HCT116 (cell line): ENCODE measurements around the gene NPHP3. TPM values are rescaled to one million over a fixed set of nuclear protein-coding genes. Genes with fewer than 3 reads are reported as not detected.

Experiments
- ATAC-seq: fragments of 200-7000 bp; cut with Tn5 transposase; 2 replicates; pipeline ENCODE4 v1.9.1; 2020; ENCODE audit warnings: mild to moderate bottlenecking, moderate library complexity
- BruUV-seq: library from RNA; stranded (reverse); fragments of 400-500 nt; replicated peaks from 2 replicates; lab custom pipeline; 2021; lab: Mats Ljungman, UMichigan
- CTCF ChIA-PET: fragments of 300-600 bp; sonication (Branson Sonifier 250); formaldehyde crosslinking; loops from one replicate; lab custom pipeline; 2021; ENCODE audit warnings: antibody characterized with exemption; lab: Charles Lee
- POLR2A ChIA-PET: fragments of 300-600, 350-600 bp; sonication (Branson Sonifier 250); formaldehyde crosslinking; loops from one replicate; lab custom pipeline; 2021; ENCODE audit warnings: antibody characterized with exemption; lab: Charles Lee
- RAD21 ChIA-PET, 2 experiments: fragments of 300-600 bp; sonication (Branson Sonifier 250); formaldehyde crosslinking; loops; one replicate each; lab custom pipeline; 2023; ENCODE audit warnings: low total read pairs in 2 of 2; ENCODE audit not compliant: uncharacterized antibody in 2 of 2, unreplicated experiment in 2 of 2, low non-redundant PET in 1 of 2; lab: Charles Lee
- DNase-seq: peaks from one replicate; pipeline ENCODE4 v3.0.0-alpha.2; 2010; ENCODE audit warnings: low read depth, low spot score
- H2AFZ ChIP-seq: fragments of 200-600 bp; shearing (Covaris generic), sonication (generic); 2 replicates; pipeline ENCODE4 v1.6.1; 2017; ENCODE audit warnings: low read depth, mixed run types, mixed read lengths, antibody characterized with exemption, low read length; ENCODE audit not compliant: poor library complexity, severe bottlenecking
- H3K27ac ChIP-seq: 2 replicates; pipeline ENCODE4 v1.5.1; 2012; ENCODE audit warnings: low read depth, low read length
- H3K27me3 ChIP-seq: fragments of 200-600 bp; sonication (generic); 2 replicates; pipeline ENCODE4 v1.6.1; 2016; ENCODE audit warnings: mixed run types, low read length, mixed read lengths; ENCODE audit not compliant: insufficient read depth
- H3K36me3 ChIP-seq, 2 experiments: fragments of 200-500 bp in 1 of 2; fragments of 200-600 bp in 1 of 2; sonication (Bioruptor generic) in 1 of 2; sonication (generic) in 1 of 2; 2 replicates each; pipeline versions ENCODE4 v1.5.1 to v1.6.1; 2014 to 2016; ENCODE audit warnings: low read length in 2 of 2, inconsistent platforms in 1 of 2, mixed read lengths in 1 of 2, mixed run types in 1 of 2; ENCODE audit not compliant: insufficient read depth in 2 of 2, control insufficient read depth in 1 of 2
- H3K4me1 ChIP-seq, 2 experiments: fragments of 200-600 bp in 1 of 2; sonication (generic) in 1 of 2; 2 replicates each; pipeline versions ENCODE4 v1.5.1 to v1.6.1; 2012 to 2017; ENCODE audit warnings: low read length in 2 of 2, inconsistent platforms in 1 of 2, mild to moderate bottlenecking in 1 of 2, mixed read lengths in 1 of 2, mixed run types in 1 of 2, moderate library complexity in 1 of 2; ENCODE audit not compliant: insufficient read depth in 2 of 2, control insufficient read depth in 1 of 2
- H3K4me2 ChIP-seq: fragments of 200-600 bp; sonication (generic); 2 replicates; pipeline ENCODE4 v1.6.1; 2017; ENCODE audit warnings: mixed run types, low read length, mixed read lengths
- H3K4me3 ChIP-seq, 2 experiments: fragments of 200-600 bp in 1 of 2; sonication (generic) in 1 of 2; replicated peaks in 1 of 2; 2 replicates each; pipeline ENCODE4 v1.5.1; 2011 to 2016; ENCODE audit warnings: low read length in 2 of 2, control low read depth in 1 of 2, low read depth in 1 of 2, mild to moderate bottlenecking in 1 of 2, mixed read lengths in 1 of 2, mixed run types in 1 of 2
- H3K79me2 ChIP-seq: fragments of 200-600 bp; sonication (generic); 2 replicates; pipeline ENCODE4 v1.6.1; 2017; ENCODE audit warnings: mild to moderate bottlenecking, mixed run types, low read length, moderate library complexity, mixed read lengths; ENCODE audit not compliant: insufficient read depth
- H3K9ac ChIP-seq: fragments of 200-600 bp; sonication (generic); 2 replicates; pipeline ENCODE4 v1.6.1; 2016; ENCODE audit warnings: low read length, mixed read lengths
- H3K9me2 ChIP-seq: fragments of 200-600 bp; sonication (generic), shearing (Covaris generic); 2 replicates; pipeline ENCODE4 v1.6.1; 2017; ENCODE audit warnings: mixed run types, mild to moderate bottlenecking, moderate library complexity; ENCODE audit not compliant: insufficient read depth
- H3K9me3 ChIP-seq, 2 experiments: fragments of 200-500 bp in 1 of 2; fragments of 200-600 bp in 1 of 2; sonication (Bioruptor generic) in 1 of 2; sonication (generic) in 1 of 2; 2 replicates each; pipeline ENCODE4 v1.6.1; 2014 to 2017; ENCODE audit warnings: low read length in 2 of 2, mixed read lengths in 2 of 2, inconsistent platforms in 1 of 2, low read depth in 1 of 2, mild to moderate bottlenecking in 1 of 2, mixed run types in 1 of 2, moderate library complexity in 1 of 2; ENCODE audit not compliant: control insufficient read depth in 1 of 2, insufficient read depth in 1 of 2
- H4K20me1 ChIP-seq: fragments of 200-600 bp; sonication (generic), shearing (Covaris generic); 2 replicates; pipeline ENCODE4 v1.6.1; 2017; ENCODE audit warnings: mixed run types, mild to moderate bottlenecking, moderate library complexity; ENCODE audit not compliant: insufficient read depth
- ATF3 ChIP-seq: IDR thresholded peaks from 2 replicates; pipeline ENCODE4 v1.6.1; 2012
- EGR1 ChIP-seq: IDR thresholded peaks from 2 replicates; pipeline ENCODE4 v1.6.1; 2012; ENCODE audit warnings: low read depth
- ELF1 ChIP-seq: IDR thresholded peaks from 2 replicates; pipeline ENCODE4 v1.6.1; 2012; ENCODE audit warnings: low read depth, borderline replicate concordance
- EZH2phosphoT487 ChIP-seq: fragments of 200-600 bp; IDR thresholded peaks from 2 replicates; pipeline ENCODE4 v1.6.1; 2018; ENCODE audit warnings: antibody characterized with exemption, borderline replicate concordance
- FOSL1 ChIP-seq: IDR thresholded peaks from 2 replicates; pipeline ENCODE4 v1.6.1; 2012; ENCODE audit warnings: low read depth
- JUND ChIP-seq: IDR thresholded peaks from 2 replicates; pipeline ENCODE4 v1.6.1; 2012
- MAX ChIP-seq: IDR thresholded peaks from 2 replicates; pipeline ENCODE4 v1.6.1; 2012
- POLR2AphosphoS5 ChIP-seq: IDR thresholded peaks from 2 replicates; pipeline ENCODE4 v1.6.1; 2011; ENCODE audit warnings: mild to moderate bottlenecking, low read depth, low read length, moderate library complexity
- RAD21 ChIP-seq: IDR thresholded peaks from 2 replicates; pipeline ENCODE4 v1.6.1; 2012; ENCODE audit warnings: low read depth, mild to moderate bottlenecking
- REST ChIP-seq: IDR thresholded peaks from 2 replicates; pipeline ENCODE4 v1.6.1; 2012; ENCODE audit warnings: low read depth
- SIN3A ChIP-seq: IDR thresholded peaks from 2 replicates; pipeline ENCODE4 v1.6.1; 2012; ENCODE audit warnings: low read depth
- SRF ChIP-seq: IDR thresholded peaks from 2 replicates; pipeline ENCODE4 v1.6.1; 2012; ENCODE audit warnings: low read depth
- TCF7L2 ChIP-seq: IDR thresholded peaks from 2 replicates; pipeline ENCODE4 v1.7.0; 2011; ENCODE audit warnings: borderline replicate concordance, inconsistent platforms; ENCODE audit not compliant: insufficient read depth, insufficient read length; ENCODE audit errors: extremely low read depth
- YY1 ChIP-seq: IDR thresholded peaks from 2 replicates; pipeline ENCODE4 v1.6.1; 2011; ENCODE audit warnings: low read length, low read depth, moderate library complexity, mild to moderate bottlenecking; ENCODE audit not compliant: insufficient replicate concordance; ENCODE audit errors: extremely low read depth
- ZBTB33 ChIP-seq: IDR thresholded peaks from 2 replicates; pipeline ENCODE4 v1.6.1; 2011; ENCODE audit warnings: mild to moderate bottlenecking, low read length, moderate library complexity; ENCODE audit not compliant: insufficient replicate concordance; ENCODE audit errors: extremely low read depth
- ZFX ChIP-seq: fragments of 450-650 bp; IDR thresholded peaks from 2 replicates; pipeline ENCODE4 v1.6.1; 2017
- ZNF274 ChIP-seq: fragments of 200-500 bp; sonication (Bioruptor generic); IDR thresholded peaks from 2 replicates; pipeline ENCODE4 v1.6.1; 2014; ENCODE audit warnings: mild to moderate bottlenecking, low read depth, low read length, inconsistent platforms
- intact Hi-C: fragments of 100-400 bp; cut with micrococcal nuclease; formaldehyde crosslinking; loops from 2 replicates; pipeline ENCODE4 v1.10.0; 2022
- total RNA-seq: library from RNA; stranded (reverse); gene quantifications from one replicate; pipeline ENCODE4 v1.2.1, GENCODE V29; 2021; ENCODE audit not compliant: unreplicated experiment

NPHP3 gene
- total RNA-seq, 1 experiment from 2014 or later, result 15.5 TPM

- Histone ChIP-seq H2AFZ (no peak overlapping the region), H3K27ac (no peak overlapping the region), H3K27me3 (peaks cover 61% of the 10 kb centered on the region), H3K79me2 (no peaks in the 10 kb centered on the region), H3K9me3 (no peaks in the 10 kb centered on the region), H3K4me1 (no peaks in the 10 kb centered on the region), H3K4me2 (no peak overlapping the region), H3K36me3 (no peaks in the 10 kb centered on the region), H3K9me2 (no peaks in the 10 kb centered on the region)
- ChIA-PET CTCF (no interaction called here), POLR2A (no interaction called here), RAD21 (no interaction called here)
- no peak for DNase-seq
- no peak for ATAC-seq
- no peak for TF ChIP-seq FOSL1
- no peak for TF ChIP-seq ZFX
- TF ChIP-seq POLR2AphosphoS5, result no peak
- no peak for TF ChIP-seq ELF1
- no peak for TF ChIP-seq RAD21
- no peak for TF ChIP-seq YY1
- no peak for TF ChIP-seq ZBTB33
- no peak for TF ChIP-seq EZH2phosphoT487
- no peak for TF ChIP-seq JUND
- no peak for TF ChIP-seq ZNF274
- TF ChIP-seq SIN3A, result no peak
- TF ChIP-seq ATF3, result no peak
- no peak for TF ChIP-seq SRF
- TF ChIP-seq REST, result no peak
- no peak for TF ChIP-seq TCF7L2
- TF ChIP-seq MAX, result no peak
- no peak for TF ChIP-seq EGR1
- TF ChIP-seq, all 23 proteins: peak for 0
- H3K9ac ChIP-seq, result no peak overlapping the region
- H3K4me3 ChIP-seq, result no peak overlapping the region
- intact Hi-C loops, result no loop called here
- no TSS peak for BruUV-seq
- no peaks in the 10 kb centered on the region; the same call in 1 of the 2 replicates for H4K20me1 ChIP-seq
These were observed 34.0 kb upstream of the NPHP3 start for GRCh38 chr3:132756108-132756650.
